ENCODE results near the gene MLLT6. TPM values are rescaled to one million over a fixed set of nuclear protein-coding genes. Genes with fewer than 3 reads are reported as not detected.

MLLT6 gene
- total and polyA plus RNA-seq, 2 of the 13 experiments (the other 11 are each of a cell fraction or from before 2014, with no cell fraction given), result 50.7 to 69.5 TPM

GRCh38 chr17:38751144-38751807, 46.2 kb downstream of the MLLT6 start (continued):
- TF ChIP-seq ZNF20 (CRISPR knock-in tag; IDR thresholded peaks at IDR 0.05), result no peak
- TF ChIP-seq ZBTB8A (CRISPR knock-in tag; IDR thresholded peaks at IDR 0.05; ENCODE audit: borderline replicate concordance, low read depth), result no peak; the same call in 1 of the 2 replicates
- TF ChIP-seq TERF1 (CRISPR knock-in tag; IDR thresholded peaks at IDR 0.05), result no peak
- no peak for TF ChIP-seq SNAI1 (CRISPR knock-in tag; IDR thresholded peaks at IDR 0.05; ENCODE audit: borderline replicate concordance)
- TF ChIP-seq ZNF710 (CRISPR knock-in tag; IDR thresholded peaks at IDR 0.05; ENCODE audit: borderline replicate concordance), result no peak
- TF ChIP-seq TFE3 (CRISPR knock-in tag; IDR thresholded peaks at IDR 0.05), result no peak
- TF ChIP-seq IRF2 (CRISPR knock-in tag; IDR thresholded peaks at IDR 0.05), result no peak
- no peak for TF ChIP-seq PHF21A (CRISPR knock-in tag; IDR thresholded peaks at IDR 0.05)
- no peak for TF ChIP-seq ZNF10 (CRISPR knock-in tag; IDR thresholded peaks at IDR 0.05; ENCODE audit: borderline replicate concordance, low read depth)
- no peak for TF ChIP-seq TFAP4 (IDR thresholded peaks at IDR 0.05; ENCODE audit: borderline replicate concordance, low read depth)
- TF ChIP-seq ATF2 (CRISPR knock-in tag; IDR thresholded peaks at IDR 0.05), result no peak
- TF ChIP-seq RNF2 (conservative IDR thresholded peaks at IDR 0.05; ENCODE audit: low read depth), result no peak
- TF ChIP-seq GABPA (IDR thresholded peaks at IDR 0.05; ENCODE audit: low read depth, low read length), result no peak
- TF ChIP-seq GABPA (CRISPR knock-in tag; IDR thresholded peaks at IDR 0.05; ENCODE audit: low read depth), result peak; percentile 62; the same call in 1 of the 2 replicates
- no peak for TF ChIP-seq ZHX1 (CRISPR knock-in tag; IDR thresholded peaks at IDR 0.05; ENCODE audit: low read depth)
- 0 out of 2 replicates have a peak, but pooled peaks have one; percentile 7 for TF ChIP-seq PATZ1 (CRISPR knock-in tag; IDR thresholded peaks at IDR 0.05)

Measured in HepG2 (cell line).